HG03159 (cell line): ENCODE measurements around the gene FGF22.
"Not testable (repeated sequence)": the region's sequence is repeated elsewhere in the genome, so short reads cannot be mapped to it uniquely, and the experiment has no call there.

Source experiments
- ATAC-seq: cut with Tn5 transposase; IDR thresholded peaks from one replicate; pipeline ENCODE4 v1.9.1; 2021; ENCODE audit warnings: mild to moderate bottlenecking, moderate library complexity; ENCODE audit not compliant: unreplicated experiment

The FGF22 gene

GRCh38 chr19:620166-620862 lies 19.4 kb upstream of the FGF22 start:
- no peak for ATAC-seq

- not testable (repeated sequence) for ATAC-seq
These were observed 18.5 kb upstream of the FGF22 start for GRCh38 chr19:621191-621590.

- no peak for ATAC-seq
These were observed 17.9 kb upstream of the FGF22 start for GRCh38 chr19:621819-622218.

GRCh38 chr19:622666-623065 lies 17.0 kb upstream of the FGF22 start:
- ATAC-seq = no peak

- no peak for ATAC-seq
These were observed 16.3 kb upstream of the FGF22 start for GRCh38 chr19:623175-623916.

GRCh38 chr19:623974-624373 lies 15.7 kb upstream of the FGF22 start:
- no peak for ATAC-seq

- no peak for ATAC-seq
These were observed 15.1 kb upstream of the FGF22 start for GRCh38 chr19:624433-625109.

GRCh38 chr19:625257-625656 lies 14.4 kb upstream of the FGF22 start:
- ATAC-seq = no peak

- not testable (repeated sequence) for ATAC-seq
These were observed 13.1 kb upstream of the FGF22 start for GRCh38 chr19:626566-626965.

- ATAC-seq = no peak
These were observed 11.5 kb upstream of the FGF22 start for GRCh38 chr19:628168-628567.

- ATAC-seq = not testable (repeated sequence)
These were observed 10.2 kb upstream of the FGF22 start for GRCh38 chr19:629515-629914.

- ATAC-seq = no peak
These were observed 9.5 kb upstream of the FGF22 start for GRCh38 chr19:629961-630714.

- ATAC-seq = peak; percentile 14
These were observed 7.1 kb upstream of the FGF22 start for GRCh38 chr19:632579-633067.

GRCh38 chr19:633068-633785 lies 6.5 kb upstream of the FGF22 start, which contains the start of gene POLRMT:
Gene POLRMT (minus strand): TSS chr19:633537. CDS start chr19:633512, 25 bp downstream.
- ATAC-seq = peak; percentile 72

GRCh38 chr19:633786-634639 lies 5.7 kb upstream of the FGF22 start:
- ATAC-seq = no peak

- ATAC-seq = no peak
These were observed 4.6 kb upstream of the FGF22 start for GRCh38 chr19:634975-635652.

- no peak for ATAC-seq
These were observed 800 bp upstream of the FGF22 start for GRCh38 chr19:638906-639252.

- ATAC-seq = no peak
These were observed 481 bp downstream of the FGF22 start for GRCh38 chr19:640161-640558.
